Measurements from ENCODE around the gene FGFR2. TPM values are rescaled to one million over a fixed set of nuclear protein-coding genes. Genes with fewer than 3 reads are reported as not detected.

The FGFR2 gene
- total RNA-seq, 1 experiment from 2014 or later = 19.7 TPM

GRCh38 chr10:121436281-121436629, 162.0 kb downstream of the FGFR2 start:
- Histone ChIP-seq H3K4me2 (ENCODE audit: low read length) (no peak overlapping the region), H3K79me2 (ENCODE audit: insufficient read depth, low read length) (no peaks in the 10 kb centered on the region), H3K9me2 (ENCODE audit: insufficient read depth) (no peaks in the 10 kb centered on the region), H3K9me3 (ENCODE audit: control insufficient read depth in 1 of 2, insufficient read depth in 1 of 2, low read depth in 1 of 2, low read length in 2 of 2) (no peaks in the 10 kb centered on the region), H3K27ac (ENCODE audit: low read depth, low read length) (no peak overlapping the region), H4K20me1 (ENCODE audit: insufficient read depth) (no peaks in the 10 kb centered on the region), H3K4me1 (ENCODE audit: control insufficient read depth in 1 of 2, insufficient read depth in 2 of 2, low read length in 2 of 2) (no peaks in the 10 kb centered on the region), H2AFZ (ENCODE audit: low read depth, low read length, poor library complexity, severe bottlenecking) (no peak overlapping the region), H3K36me3 (ENCODE audit: control insufficient read depth in 1 of 2, insufficient read depth in 2 of 2, low read length in 2 of 2) (no peaks in the 10 kb centered on the region), H3K4me3 (replicated peaks in 1 of 2; ENCODE audit: low read depth in 1 of 2, low read length in 2 of 2) (no peak overlapping the region), H3K9ac (ENCODE audit: low read length) (no peak overlapping the region), H3K27me3 (ENCODE audit: insufficient read depth, low read length) (no peaks in the 10 kb centered on the region)
- no peak for TF ChIP-seq SRF (IDR thresholded peaks at IDR 0.05; ENCODE audit: low read depth)
- no peak for TF ChIP-seq EZH2 (IDR thresholded peaks at IDR 0.05)
- ChIA-PET RAD21 (ENCODE audit: low non-redundant PET in 1 of 2, low total read pairs in 2 of 2, uncharacterized antibody in 2 of 2, unreplicated experiment in 2 of 2) (no interaction called here), CTCF (no interaction called here), POLR2A (no interaction called here)
- BruUV-seq (replicated peaks) = no TSS peak
- ATAC-seq (no peak), DNase-seq (ENCODE audit: low read depth, low spot score) (no peak)
- intact Hi-C loops (cut with micrococcal nuclease) = no loop called here

- BruUV-seq (replicated peaks) = no TSS peak
- no peaks in the 10 kb centered on the region for H3K9me3 ChIP-seq (ENCODE audit: control insufficient read depth in 1 of 2, insufficient read depth in 1 of 2, low read depth in 1 of 2, low read length in 2 of 2)
- TF ChIP-seq CEBPB (IDR thresholded peaks at IDR 0.05; ENCODE audit: low read depth) (no peak), REST (IDR thresholded peaks at IDR 0.05; ENCODE audit: low read depth) (no peak), SRF (IDR thresholded peaks at IDR 0.05; ENCODE audit: low read depth) (no peak), YY1 (IDR thresholded peaks at IDR 0.05; ENCODE audit: extremely low read depth, insufficient replicate concordance, low read depth, low read length) (no peak)
- no peak overlapping the region for H3K27ac ChIP-seq (ENCODE audit: low read depth, low read length)
- H4K20me1 ChIP-seq (ENCODE audit: insufficient read depth) = no peaks in the 10 kb centered on the region
- no peak overlapping the region for H3K4me2 ChIP-seq (ENCODE audit: low read length)
- POLR2A ChIA-PET = no interaction called here
- no peaks in the 10 kb centered on the region for H3K36me3 ChIP-seq (ENCODE audit: control insufficient read depth in 1 of 2, insufficient read depth in 2 of 2, low read length in 2 of 2)
- CTCF ChIA-PET = no interaction called here
- intact Hi-C loops (cut with micrococcal nuclease) = no loop called here
- no peaks in the 10 kb centered on the region for H3K79me2 ChIP-seq (ENCODE audit: insufficient read depth, low read length)
- no peaks in the 10 kb centered on the region for H3K4me1 ChIP-seq (ENCODE audit: control insufficient read depth in 1 of 2, insufficient read depth in 2 of 2, low read length in 2 of 2)
- RAD21 ChIA-PET (ENCODE audit: low non-redundant PET in 1 of 2, low total read pairs in 2 of 2, uncharacterized antibody in 2 of 2, unreplicated experiment in 2 of 2) = no interaction called here
- no peak overlapping the region for H2AFZ ChIP-seq (ENCODE audit: low read depth, low read length, poor library complexity, severe bottlenecking)
- no peak overlapping the region for H3K9ac ChIP-seq (ENCODE audit: low read length)
- ATAC-seq (no peak), DNase-seq (ENCODE audit: low read depth, low spot score) (no peak)
- H3K27me3 ChIP-seq (ENCODE audit: insufficient read depth, low read length) = no peaks in the 10 kb centered on the region
- H3K9me2 ChIP-seq (ENCODE audit: insufficient read depth) = no peaks in the 10 kb centered on the region
- H3K4me3 ChIP-seq (replicated peaks in 1 of 2; ENCODE audit: low read depth in 1 of 2, low read length in 2 of 2) = no peak overlapping the region
Measured at GRCh38 chr10:121435099-121435875, 163.0 kb downstream of the FGFR2 start.
